Subcutaneous adipose tissue (tissue), 4 donors: ENCODE data around the gene TFPT. TPM values are rescaled to one million over a fixed set of nuclear protein-coding genes. Genes with fewer than 3 reads are reported as not detected.

Experiments
- total RNA-seq, 4 donors: library from RNA; depleted of rRNA; stranded (reverse); fragments of >200 nt; gene quantifications; one replicate each; pipeline ENCODE4 v1.1.0, GENCODE V29; 2016
- TF ChIP-seq, protein P1 (sequence below): fragments of 450-650 bp; IDR thresholded peaks from one replicate; pipeline ENCODE4 v1.5.1; 2016; ENCODE audit warnings: low read depth, mild to moderate bottlenecking, control low read depth, antibody characterized with exemption, moderate library complexity

Gene TFPT
- total RNA-seq, 4 donors from 2014 or later, result 5.7 to 23.6 (median 16.6) TPM

DNA sequence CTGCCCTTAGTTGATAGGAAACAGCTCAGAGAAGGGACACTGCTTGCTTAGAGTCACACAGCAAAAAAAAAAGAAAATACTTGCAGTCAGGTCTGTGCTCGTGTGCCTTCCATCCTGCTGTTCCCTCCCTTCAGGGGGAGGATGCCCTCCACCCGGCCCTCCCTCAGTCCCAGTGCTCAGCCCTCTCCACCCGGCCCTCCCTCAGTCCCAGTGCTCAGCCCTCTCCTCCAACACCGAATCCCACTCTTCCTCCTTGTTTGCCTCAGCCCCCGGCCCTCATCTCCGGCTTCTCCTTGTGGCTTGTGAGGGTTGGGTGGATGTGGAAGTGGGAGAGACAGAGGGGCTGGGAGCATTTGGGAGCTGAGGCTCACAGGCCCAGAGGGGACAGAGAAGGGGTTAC lies 5.8 kb downstream of the TFPT start:
- TF ChIP-seq, protein P1, sequence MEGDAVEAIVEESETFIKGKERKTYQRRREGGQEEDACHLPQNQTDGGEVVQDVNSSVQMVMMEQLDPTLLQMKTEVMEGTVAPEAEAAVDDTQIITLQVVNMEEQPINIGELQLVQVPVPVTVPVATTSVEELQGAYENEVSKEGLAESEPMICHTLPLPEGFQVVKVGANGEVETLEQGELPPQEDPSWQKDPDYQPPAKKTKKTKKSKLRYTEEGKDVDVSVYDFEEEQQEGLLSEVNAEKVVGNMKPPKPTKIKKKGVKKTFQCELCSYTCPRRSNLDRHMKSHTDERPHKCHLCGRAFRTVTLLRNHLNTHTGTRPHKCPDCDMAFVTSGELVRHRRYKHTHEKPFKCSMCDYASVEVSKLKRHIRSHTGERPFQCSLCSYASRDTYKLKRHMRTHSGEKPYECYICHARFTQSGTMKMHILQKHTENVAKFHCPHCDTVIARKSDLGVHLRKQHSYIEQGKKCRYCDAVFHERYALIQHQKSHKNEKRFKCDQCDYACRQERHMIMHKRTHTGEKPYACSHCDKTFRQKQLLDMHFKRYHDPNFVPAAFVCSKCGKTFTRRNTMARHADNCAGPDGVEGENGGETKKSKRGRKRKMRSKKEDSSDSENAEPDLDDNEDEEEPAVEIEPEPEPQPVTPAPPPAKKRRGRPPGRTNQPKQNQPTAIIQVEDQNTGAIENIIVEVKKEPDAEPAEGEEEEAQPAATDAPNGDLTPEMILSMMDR, result no peak

DNA sequence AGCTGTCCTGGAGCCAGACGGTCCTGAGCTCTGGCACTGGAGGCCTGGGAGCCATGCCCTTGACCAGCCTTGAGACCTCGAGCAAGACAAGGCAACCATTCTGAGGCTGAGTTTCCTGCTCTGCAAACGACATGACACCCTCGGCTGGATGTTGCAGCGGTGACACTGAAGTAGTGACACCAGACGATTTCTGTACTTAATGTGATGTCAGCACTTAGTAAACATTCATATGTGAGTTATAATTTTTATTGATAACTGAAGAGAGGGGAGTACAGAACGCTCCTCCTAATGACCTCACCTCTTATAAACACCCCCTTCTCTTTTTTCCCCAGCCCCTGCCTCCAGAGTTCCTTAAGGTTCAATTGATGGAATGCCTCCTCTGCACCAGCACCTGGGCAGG lies 7.0 kb downstream of the TFPT start:
- TF ChIP-seq, protein P1, result no peak

DNA sequence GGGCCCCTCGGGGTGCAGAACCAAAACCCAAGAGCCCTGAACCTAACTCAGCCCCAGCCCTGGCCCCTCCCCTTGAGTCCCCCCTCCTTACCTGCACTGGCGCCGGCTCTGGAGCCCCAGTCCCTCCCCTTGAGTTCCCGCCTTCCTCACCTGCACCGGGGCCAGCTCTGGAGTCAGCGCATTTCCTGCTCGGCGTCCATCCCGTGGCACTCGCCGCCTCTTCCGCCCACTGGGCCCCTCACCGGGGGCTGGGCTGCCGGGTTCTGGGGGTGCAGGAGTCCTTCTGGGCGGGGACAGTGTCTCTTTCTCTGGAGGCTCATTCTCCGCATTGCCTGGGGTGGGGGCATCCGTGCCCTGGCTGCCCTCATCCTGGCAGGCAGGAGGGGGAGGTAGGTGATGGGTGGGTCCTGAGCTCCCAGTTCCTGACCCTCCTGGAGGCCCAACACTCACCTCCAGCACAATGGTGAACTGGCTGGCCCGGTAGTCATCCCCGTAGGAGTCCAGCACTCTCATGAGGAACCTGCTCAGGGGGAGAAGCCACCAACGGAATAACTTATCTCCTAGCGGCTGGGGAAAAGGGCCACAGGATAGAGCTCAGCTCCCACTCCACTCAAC lies 7.5 kb downstream of the TFPT start:
- TF ChIP-seq, protein P1, result no peak

DNA sequence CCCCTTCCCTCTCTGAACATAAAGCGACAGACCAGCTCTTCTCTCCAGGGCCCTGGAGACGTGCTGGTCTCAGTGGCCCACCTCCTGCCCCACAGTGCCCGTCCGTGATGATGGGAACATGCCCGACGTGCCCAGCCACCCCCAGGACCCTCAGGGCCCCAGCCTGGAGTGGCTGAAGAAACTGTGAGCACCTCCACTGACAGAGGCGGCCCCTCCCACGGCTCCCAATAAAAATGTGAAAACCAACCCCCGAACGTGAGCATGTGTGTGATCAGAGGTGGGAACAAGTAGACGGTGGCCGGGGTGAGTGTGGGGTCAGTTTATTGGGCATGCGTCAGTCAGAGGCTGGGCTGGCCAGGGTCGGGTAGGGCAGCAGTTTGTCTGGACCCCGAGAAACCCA lies 8.7 kb downstream of the TFPT start:
- TF ChIP-seq, protein P1, result no peak

DNA sequence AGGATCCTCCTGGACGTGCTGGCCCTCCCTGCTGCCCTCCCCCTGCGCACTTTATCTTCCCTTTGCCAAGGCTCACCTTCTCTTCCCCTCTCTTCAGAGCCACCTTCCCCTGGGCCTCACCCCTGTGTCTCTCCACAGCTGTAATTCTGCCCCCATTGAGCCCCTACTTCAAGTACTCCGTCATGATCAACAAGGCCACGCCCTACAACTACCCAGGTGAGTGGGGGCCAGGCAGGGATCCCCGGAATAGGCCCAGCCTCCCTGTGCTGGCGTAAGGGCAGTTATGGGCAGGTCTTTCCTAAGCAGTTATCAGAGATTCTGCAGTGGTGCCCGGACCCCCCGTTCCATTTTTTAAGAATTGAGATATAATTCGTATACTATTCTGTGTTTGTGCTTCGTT lies 9.7 kb downstream of the TFPT start:
- TF ChIP-seq, protein P1, result no peak

DNA sequence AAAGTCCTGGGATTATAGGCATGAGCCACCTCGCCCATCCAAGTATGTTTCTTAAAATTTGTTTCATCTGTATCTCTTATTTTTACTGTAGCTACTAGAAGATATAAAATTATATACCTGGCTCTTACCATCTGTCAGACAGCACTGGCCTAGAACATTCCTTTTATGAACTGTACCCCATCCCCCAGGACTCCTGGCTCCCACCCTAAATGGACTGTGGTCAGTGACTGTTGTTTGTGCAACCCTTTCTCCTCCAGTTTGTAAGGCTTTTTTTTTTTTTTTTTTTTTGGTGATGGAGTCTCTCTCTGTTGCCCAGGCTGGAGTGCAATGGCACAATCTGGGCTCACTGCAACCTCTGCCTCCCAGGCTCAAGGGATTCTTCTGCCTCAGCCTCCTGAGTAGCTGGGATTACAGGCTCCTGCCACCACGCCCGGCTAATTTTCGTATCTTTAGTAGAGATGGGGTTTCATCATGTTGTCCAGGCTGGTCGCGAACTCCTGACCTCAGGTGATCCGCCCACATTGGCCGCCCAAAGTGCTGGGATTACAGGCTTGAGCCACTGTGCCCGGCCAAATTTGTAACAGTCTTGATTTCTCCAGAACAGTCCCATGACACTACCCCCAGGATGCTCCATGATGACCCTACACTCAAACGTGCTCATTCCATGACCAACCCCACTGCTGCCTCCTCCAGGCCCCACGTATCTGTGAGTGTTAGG lies 10.3 kb downstream of the TFPT start:
- TF ChIP-seq, protein P1, result no peak

DNA sequence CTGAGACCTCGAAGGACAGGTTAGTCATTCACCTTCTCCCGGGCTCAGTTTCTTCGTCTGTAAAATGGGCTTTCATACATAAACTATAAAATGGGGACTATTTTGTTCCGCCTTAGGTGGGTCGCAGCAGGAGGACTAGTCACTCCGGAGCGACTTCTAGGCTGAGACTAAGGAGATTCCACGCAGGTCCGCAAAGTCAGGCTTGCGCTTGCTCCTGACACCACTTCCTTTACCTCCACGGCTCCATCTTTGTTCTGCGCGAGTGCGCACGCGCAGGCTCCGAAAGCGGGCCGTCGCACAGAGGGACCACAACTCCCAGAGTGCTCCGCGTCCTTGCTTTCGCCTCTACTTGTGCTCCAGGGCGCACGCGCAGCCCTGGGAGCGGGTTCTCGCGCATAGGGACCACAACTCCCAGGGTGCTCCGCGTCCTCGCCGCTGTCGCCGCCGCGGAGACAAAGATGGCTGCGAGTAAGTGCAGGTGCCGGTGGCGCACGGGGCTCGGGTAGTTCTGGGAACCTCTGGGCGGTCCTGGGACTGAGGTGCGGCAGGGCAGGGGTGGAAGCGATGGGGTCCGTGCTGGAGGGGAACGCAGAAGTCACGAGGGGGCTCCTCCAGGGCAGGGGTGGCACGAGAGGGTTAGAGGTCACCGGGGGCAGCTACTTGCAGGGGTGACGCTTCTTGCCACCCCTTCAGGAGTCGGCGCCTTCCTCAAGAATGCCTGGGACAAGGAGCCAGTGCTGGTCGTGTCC lies 12.9 kb downstream of the TFPT start, which contains the start of gene NDUFA3:
NDUFA3 (plus strand) TSS at position 435 of the 749 bp plus-strand sequence; CDS start at position 459, 24 bp downstream.
- TF ChIP-seq, protein P1, result no peak
